H9 (cell line): Measurements from ENCODE around the gene GUCY2D. TPM values are rescaled to one million over a fixed set of nuclear protein-coding genes. Genes with fewer than 3 reads are reported as not detected.

Source experiments
- DNase-seq: peaks from one replicate; pipeline ENCODE4 v3.0.0-alpha.2; 2017
- H2AFZ ChIP-seq: one replicate; pipeline ENCODE4 v1.6.1; 2013; ENCODE audit warnings: mild to moderate bottlenecking, low read length, control low read depth, moderate library complexity
- H2AK5ac ChIP-seq: 2 replicates; pipeline ENCODE4 v1.6.1; 2013; ENCODE audit warnings: low read length, control low read depth, mixed read lengths; ENCODE audit not compliant: insufficient read length
- H2BK120ac ChIP-seq: one replicate; pipeline ENCODE4 v1.6.1; 2013; ENCODE audit warnings: low read depth, mild to moderate bottlenecking, low read length, control low read depth, inconsistent platforms; ENCODE audit not compliant: poor library complexity, severe bottlenecking
- H2BK12ac ChIP-seq: 2 replicates; pipeline ENCODE4 v1.6.1; 2013; ENCODE audit warnings: low read length, control low read depth, mixed read lengths, low read depth; ENCODE audit not compliant: insufficient read length
- H2BK15ac ChIP-seq: 2 replicates; pipeline ENCODE4 v1.6.1; 2013; ENCODE audit warnings: low read depth, low read length, control low read depth
- H2BK20ac ChIP-seq: one replicate; pipeline ENCODE4 v1.6.1; 2013; ENCODE audit warnings: low read depth, mild to moderate bottlenecking, low read length, control low read depth, inconsistent platforms; ENCODE audit not compliant: poor library complexity, severe bottlenecking
- H2BK5ac ChIP-seq: 2 replicates; pipeline ENCODE4 v1.6.1; 2013; ENCODE audit warnings: low read length, control low read depth, mixed read lengths; ENCODE audit not compliant: insufficient read length
- H3K14ac ChIP-seq: 2 replicates; pipeline ENCODE4 v1.6.1; 2013; ENCODE audit warnings: low read length, control low read depth; ENCODE audit not compliant: insufficient read depth
- H3K18ac ChIP-seq: 2 replicates; pipeline ENCODE4 v1.6.1; 2013; ENCODE audit warnings: low read depth, mild to moderate bottlenecking, mixed read lengths, low read length, control low read depth; ENCODE audit not compliant: insufficient read length
- H3K23ac ChIP-seq: 2 replicates; pipeline ENCODE4 v1.6.1; 2013; ENCODE audit warnings: low read length, control low read depth, mixed read lengths, low read depth; ENCODE audit not compliant: insufficient read length
- H3K23me2 ChIP-seq: 2 replicates; pipeline ENCODE4 v1.6.1; 2013; ENCODE audit warnings: low read depth, mild to moderate bottlenecking, mixed read lengths, low read length, control low read depth; ENCODE audit not compliant: insufficient read length, poor library complexity, severe bottlenecking
- H3K27ac ChIP-seq: 2 replicates; pipeline ENCODE4 v1.5.1; 2013; ENCODE audit warnings: low read length, control low read depth, mixed read lengths, low read depth; ENCODE audit not compliant: insufficient read length
- H3K27me3 ChIP-seq: 2 replicates; pipeline ENCODE4 v1.6.1; 2013; ENCODE audit warnings: low read length, control low read depth, inconsistent platforms; ENCODE audit not compliant: insufficient read depth
- H3K4ac ChIP-seq: 2 replicates; pipeline ENCODE4 v1.6.1; 2013; ENCODE audit warnings: low read depth, mild to moderate bottlenecking, control low read depth, inconsistent platforms, low read length, moderate library complexity
- H3K4me1 ChIP-seq: 2 replicates; pipeline ENCODE4 v1.6.1; 2013; ENCODE audit warnings: low read length, control low read depth, inconsistent platforms; ENCODE audit not compliant: insufficient read depth
- H3K4me2 ChIP-seq: 2 replicates; pipeline ENCODE4 v1.6.1; 2013; ENCODE audit warnings: low read length, control low read depth, mixed read lengths; ENCODE audit not compliant: insufficient read length, insufficient read depth
- H3K56ac ChIP-seq: 2 replicates; pipeline ENCODE4 v1.6.1; 2013; ENCODE audit warnings: low read depth, mild to moderate bottlenecking, mixed read lengths, low read length, control low read depth; ENCODE audit not compliant: insufficient read length
- H3K79me1 ChIP-seq: 2 replicates; pipeline ENCODE4 v1.6.1; 2013; ENCODE audit warnings: low read depth, mild to moderate bottlenecking, moderate library complexity, low read length, control low read depth, inconsistent platforms; ENCODE audit not compliant: insufficient read depth, poor library complexity, severe bottlenecking
- H3K79me2 ChIP-seq: 2 replicates; pipeline ENCODE4 v1.6.1; 2013; ENCODE audit warnings: low read length, control low read depth, inconsistent platforms; ENCODE audit not compliant: insufficient read depth
- H3K9ac ChIP-seq: 2 replicates; pipeline ENCODE4 v1.6.1; 2013; ENCODE audit warnings: low read length, control low read depth, mixed read lengths; ENCODE audit not compliant: insufficient read length; ENCODE audit errors: extremely low read depth
- H3K9me3 ChIP-seq: one replicate; pipeline ENCODE4 v1.6.1; 2013; ENCODE audit warnings: low read depth, low read length, inconsistent platforms; ENCODE audit not compliant: control insufficient read depth
- H3T11ph ChIP-seq: one replicate; pipeline ENCODE4 v1.6.1; 2013; ENCODE audit warnings: mild to moderate bottlenecking, low read length, control low read depth, inconsistent platforms
- H4K20me1 ChIP-seq: one replicate; pipeline ENCODE4 v1.6.1; 2013; ENCODE audit not compliant: control insufficient read depth, insufficient read length, insufficient read depth
- H4K5ac ChIP-seq: 2 replicates; pipeline ENCODE4 v1.6.1; 2013; ENCODE audit warnings: low read depth, mild to moderate bottlenecking, mixed read lengths, low read length, control low read depth; ENCODE audit not compliant: insufficient read length
- H4K8ac ChIP-seq: replicated peaks from 2 replicates; pipeline ENCODE4 v1.6.1; 2013; ENCODE audit warnings: low read length, control low read depth, mixed read lengths, low read depth; ENCODE audit not compliant: insufficient read length
- H4K91ac ChIP-seq: 2 replicates; pipeline ENCODE4 v1.6.1; 2013; ENCODE audit warnings: low read depth, mild to moderate bottlenecking, moderate library complexity, mixed read lengths, low read length, control low read depth; ENCODE audit not compliant: insufficient read length
- H3K27ac Mint-ChIP-seq, 3 experiments: 2 replicates in 2 of 3; 3 replicates in 1 of 3; pipeline ENCODE4 v1.8.0; 2020 to 2021; ENCODE audit warnings: mixed read lengths in 3 of 3, mild to moderate bottlenecking in 1 of 3, moderate library complexity in 1 of 3
- H3K27me3 Mint-ChIP-seq: 2 replicates; pipeline ENCODE4 v1.8.0; 2021; ENCODE audit warnings: low read depth, mild to moderate bottlenecking, moderate library complexity, mixed read lengths
- H3K36me3 Mint-ChIP-seq, 3 experiments: 2 replicates in 2 of 3; 3 replicates in 1 of 3; pipeline ENCODE4 v1.8.0; 2020 to 2021; ENCODE audit warnings: low read depth in 3 of 3, mixed read lengths in 3 of 3; ENCODE audit not compliant: insufficient read depth in 1 of 3
- H3K4me1 Mint-ChIP-seq, 2 experiments: 2 replicates each; pipeline ENCODE4 v1.8.0; 2020; ENCODE audit warnings: mixed read lengths in 2 of 2
- H3K4me3 Mint-ChIP-seq, 2 experiments: 2 replicates in 1 of 2; 3 replicates in 1 of 2; pipeline ENCODE4 v1.8.0; 2020 to 2021; ENCODE audit warnings: mild to moderate bottlenecking in 2 of 2, mixed read lengths in 2 of 2, moderate library complexity in 1 of 2
- H3K9me3 Mint-ChIP-seq, 2 experiments: 2 replicates in 1 of 2; 3 replicates in 1 of 2; pipeline ENCODE4 v1.8.0; 2020; ENCODE audit warnings: mild to moderate bottlenecking in 2 of 2, mixed read lengths in 2 of 2, moderate library complexity in 1 of 2
- CTCF ChIP-seq: fragments of 200-600 bp; sonication (generic); conservative IDR thresholded peaks from 3 replicates; pipeline ENCODE4 v1.8.0; 2021; ENCODE audit warnings: antibody characterized with exemption, mild to moderate bottlenecking
- WGBS: extraction: QIAGEN DNeasy Blood & Tissue Kit; methylation state at CpG from one replicate; pipeline ENCODE4 v1.1.7; 2013; ENCODE audit warnings: missing lambda C conversion rate, low lambda C conversion rate, mixed read lengths; ENCODE audit not compliant: insufficient read length; ENCODE audit errors: extremely low coverage; 5-methylcytosine and 5-hydroxymethylcytosine counted together
- total RNA-seq: library from RNA; stranded (reverse); gene quantifications from 2 replicates; pipeline ENCODE4 v1.2.1, GENCODE V29; 2021

GUCY2D gene
- total RNA-seq, 1 experiment from 2014 or later, result 0.15 TPM

GRCh38 chr17:7961421-7961820 lies 41.0 kb upstream of the GUCY2D start:
- H3K36me3 Mint-ChIP-seq, result no peaks in the 10 kb centered on the region
- H3K4me1 Mint-ChIP-seq, result peaks cover 17 to 19% of the 10 kb centered on the region in 2 experiments
- H2AFZ ChIP-seq, result no peak overlapping the region
- no peak overlapping the region for H3K27ac ChIP-seq
- H4K8ac ChIP-seq, result no peak overlapping the region
- no peak for DNase-seq
- no peak overlapping the region for H2AK5ac ChIP-seq
- H4K20me1 ChIP-seq, result no peaks in the 10 kb centered on the region
- H3K27me3 Mint-ChIP-seq, result no peaks in the 10 kb centered on the region; the same call in none of the 2 replicates
- H3K27ac Mint-ChIP-seq, result no peak overlapping the region; a peak in 1 of 7 replicates
- no peaks in the 10 kb centered on the region for H3K27me3 ChIP-seq
- H3K23me2 ChIP-seq, result no peaks in the 10 kb centered on the region
- TF ChIP-seq CTCF, result no peak
- H3K79me2 ChIP-seq, result no peaks in the 10 kb centered on the region
- no peaks in the 10 kb centered on the region; the same call in 1 of the 2 replicates for H3K4me1 ChIP-seq
- no peak overlapping the region for H4K91ac ChIP-seq
- no peak overlapping the region for H2BK5ac ChIP-seq
- no peaks in the 10 kb centered on the region for H3K79me1 ChIP-seq
- no peak overlapping the region for H4K5ac ChIP-seq
- H3K9me3 Mint-ChIP-seq, result no peaks in the 10 kb centered on the region
- H2BK20ac ChIP-seq, result no peak overlapping the region
- no peak overlapping the region for H3K56ac ChIP-seq
- H3K18ac ChIP-seq, result no peak overlapping the region
- no peak overlapping the region for H3K4ac ChIP-seq
- no CpG with 5 or more reads among the region's 2 CpGs for WGBS
- H2BK12ac ChIP-seq, result no peak overlapping the region
- no peak overlapping the region for H3K4me2 ChIP-seq
- H3K23ac ChIP-seq, result no peak overlapping the region
- no peak overlapping the region for H3K4me3 Mint-ChIP-seq
- H3K9me3 ChIP-seq, result no peaks in the 10 kb centered on the region
- no peak overlapping the region for H3K9ac ChIP-seq
- no peak overlapping the region for H2BK15ac ChIP-seq
- H3K14ac ChIP-seq, result no peak overlapping the region
- no peak overlapping the region for H3T11ph ChIP-seq
- H2BK120ac ChIP-seq, result no peak overlapping the region
